OCI-LY3 (cell line): Measurements from ENCODE around the gene REC114.

Source experiments
- EZH2phosphoT487 ChIP-seq: fragments of 200-600 bp; shearing (Covaris generic); IDR thresholded peaks from 2 replicates; pipeline ENCODE4 v1.6.1; 2018; ENCODE audit warnings: antibody characterized with exemption, mixed run types, low read depth
- TF ChIP-seq, protein P1 (sequence below): fragments of 200-600, 300-600 bp; sonication (generic); IDR thresholded peaks from 2 replicates; pipeline ENCODE4 v1.5.1; 2014; ENCODE audit warnings: antibody characterized with exemption, low read length, low read depth

DNA sequence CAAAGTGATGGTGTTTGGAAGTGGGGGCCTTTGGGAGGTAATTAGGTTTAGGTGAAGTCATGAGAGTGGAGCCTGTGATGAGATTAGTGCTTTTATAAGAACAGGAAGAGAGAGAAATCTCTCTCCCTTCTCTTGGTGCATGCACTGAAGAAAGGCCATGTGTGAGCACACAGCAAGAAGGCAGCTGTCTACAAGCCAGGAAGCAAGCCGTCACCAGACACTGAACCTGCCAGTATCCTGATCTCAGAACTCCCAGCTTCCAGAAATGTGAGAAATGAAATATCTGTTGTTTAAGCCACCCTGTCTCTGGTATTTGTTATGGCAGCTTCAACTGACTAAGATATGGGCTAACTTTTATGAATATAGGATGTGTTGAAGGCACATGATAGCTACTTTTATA lies 72.6 kb downstream of the REC114 start:
- TF ChIP-seq, protein P1, sequence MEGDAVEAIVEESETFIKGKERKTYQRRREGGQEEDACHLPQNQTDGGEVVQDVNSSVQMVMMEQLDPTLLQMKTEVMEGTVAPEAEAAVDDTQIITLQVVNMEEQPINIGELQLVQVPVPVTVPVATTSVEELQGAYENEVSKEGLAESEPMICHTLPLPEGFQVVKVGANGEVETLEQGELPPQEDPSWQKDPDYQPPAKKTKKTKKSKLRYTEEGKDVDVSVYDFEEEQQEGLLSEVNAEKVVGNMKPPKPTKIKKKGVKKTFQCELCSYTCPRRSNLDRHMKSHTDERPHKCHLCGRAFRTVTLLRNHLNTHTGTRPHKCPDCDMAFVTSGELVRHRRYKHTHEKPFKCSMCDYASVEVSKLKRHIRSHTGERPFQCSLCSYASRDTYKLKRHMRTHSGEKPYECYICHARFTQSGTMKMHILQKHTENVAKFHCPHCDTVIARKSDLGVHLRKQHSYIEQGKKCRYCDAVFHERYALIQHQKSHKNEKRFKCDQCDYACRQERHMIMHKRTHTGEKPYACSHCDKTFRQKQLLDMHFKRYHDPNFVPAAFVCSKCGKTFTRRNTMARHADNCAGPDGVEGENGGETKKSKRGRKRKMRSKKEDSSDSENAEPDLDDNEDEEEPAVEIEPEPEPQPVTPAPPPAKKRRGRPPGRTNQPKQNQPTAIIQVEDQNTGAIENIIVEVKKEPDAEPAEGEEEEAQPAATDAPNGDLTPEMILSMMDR: no peak
- no peak for TF ChIP-seq EZH2phosphoT487
